G401 (cell line): ENCODE data around the gene ARRDC3. TPM values are rescaled to one million over a fixed set of nuclear protein-coding genes. Genes with fewer than 3 reads are reported as not detected.
"Not testable (repeated sequence)": the region's sequence is repeated elsewhere in the genome, so short reads cannot be mapped to it uniquely, and the experiment has no call there.

Source experiments
- DNase-seq: peaks from one replicate; pipeline ENCODE4 v3.0.0-alpha.2; 2015; ENCODE audit warnings: low spot score
- in situ Hi-C: cut with HindIII; loops from 2 replicates; pipeline ENCODE4 v1.10.0; 2016; ENCODE audit warnings: low sequenced_read_pairs, mixed read lengths
- total RNA-seq: library from RNA; depleted of rRNA; stranded (reverse); fragments of >200 nt; shearing (Covaris generic); gene quantifications from 2 replicates; pipeline ENCODE4 v1.2.3, GENCODE V29; 2014; rRNA removed

Gene ARRDC3
- 10.8 and 18.5 TPM in 2 replicates for total RNA-seq

DNA sequence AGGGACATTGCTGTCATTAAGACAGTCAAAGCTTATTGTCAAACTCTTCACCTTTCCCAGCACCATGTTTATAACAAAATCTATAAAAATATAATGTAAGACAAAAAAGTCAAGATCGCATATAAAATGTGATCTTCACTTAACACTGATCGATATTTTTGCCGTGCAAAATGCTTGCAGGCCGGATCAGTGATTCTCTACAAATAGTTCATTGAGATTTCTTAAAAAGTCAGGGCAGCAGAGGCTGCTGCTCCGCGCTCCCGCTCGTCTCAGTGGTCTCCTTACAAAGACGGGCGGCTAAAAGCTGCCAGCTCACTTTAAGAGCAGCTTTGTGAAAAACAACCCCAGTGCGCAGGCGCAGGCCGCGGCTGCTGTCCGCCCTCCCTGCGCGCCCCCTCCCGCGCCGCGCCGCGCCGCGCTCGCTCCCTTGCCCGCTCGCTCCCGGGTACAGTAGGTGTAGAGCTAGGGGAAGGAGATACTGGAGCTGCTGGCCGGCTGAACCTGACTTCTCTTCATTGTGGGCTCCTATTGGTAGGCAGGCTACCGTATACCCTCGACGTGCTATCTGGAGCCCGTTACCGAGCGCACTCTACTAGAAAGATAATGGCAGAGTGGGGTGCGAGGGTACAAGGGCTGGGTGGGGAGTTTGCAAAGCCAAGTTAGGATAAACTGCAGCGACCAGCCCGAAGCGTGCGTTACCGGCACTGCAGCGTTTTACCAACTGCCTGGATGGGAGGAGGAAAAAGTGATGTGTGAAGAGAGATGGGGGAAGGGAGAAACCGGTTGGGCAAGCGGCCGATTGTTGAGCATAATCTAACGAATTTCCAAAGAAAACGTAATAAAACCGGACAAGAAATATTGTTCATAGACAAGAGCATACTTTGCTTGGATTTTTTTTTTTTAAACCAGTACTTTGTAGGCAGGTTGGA is at the start of gene ARRDC3:
Gene ARRDC3 (minus strand): TSS at position 291 of the 929 bp plus-strand sequence. CDS start 225 bp downstream, at position 66.
- in situ Hi-C loops = no loop called here
- peak; percentile 96 for DNase-seq

DNA sequence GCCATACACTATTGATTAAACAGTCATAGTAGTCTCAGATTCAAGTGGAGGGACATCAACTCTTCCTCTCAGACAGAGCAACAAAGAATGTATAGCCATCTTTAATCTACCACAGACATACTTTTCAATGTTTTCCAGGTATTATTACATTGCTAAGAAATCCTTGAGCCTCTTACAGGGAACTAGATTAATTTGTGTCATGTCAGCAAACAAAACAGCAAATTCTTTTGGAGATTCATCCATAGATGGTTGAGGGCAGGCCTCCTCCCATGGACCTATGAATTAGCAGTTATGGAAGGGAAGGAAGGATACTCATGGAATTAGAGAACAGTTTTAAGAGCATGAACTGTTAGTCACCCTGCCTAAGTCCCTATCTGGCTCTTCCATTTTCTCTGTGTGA is 47.8 kb upstream of the ARRDC3 start:
- in situ Hi-C loops = no loop called here
- no peak for DNase-seq

GRCh38 chr5:91424638-91425436 is 41.7 kb upstream of the ARRDC3 start:
- no peak for DNase-seq
- in situ Hi-C loops = no loop called here

- in situ Hi-C loops = no loop called here
Measured at GRCh38 chr5:91423871-91424270, 40.8 kb upstream of the ARRDC3 start.

GRCh38 chr5:91420879-91421278 is 37.8 kb upstream of the ARRDC3 start:
- no peak for DNase-seq
- in situ Hi-C loops = no loop called here

More at GRCh38 chr5:91423871-91424270, 40.8 kb upstream of the ARRDC3 start:
- no peak for DNase-seq

DNA sequence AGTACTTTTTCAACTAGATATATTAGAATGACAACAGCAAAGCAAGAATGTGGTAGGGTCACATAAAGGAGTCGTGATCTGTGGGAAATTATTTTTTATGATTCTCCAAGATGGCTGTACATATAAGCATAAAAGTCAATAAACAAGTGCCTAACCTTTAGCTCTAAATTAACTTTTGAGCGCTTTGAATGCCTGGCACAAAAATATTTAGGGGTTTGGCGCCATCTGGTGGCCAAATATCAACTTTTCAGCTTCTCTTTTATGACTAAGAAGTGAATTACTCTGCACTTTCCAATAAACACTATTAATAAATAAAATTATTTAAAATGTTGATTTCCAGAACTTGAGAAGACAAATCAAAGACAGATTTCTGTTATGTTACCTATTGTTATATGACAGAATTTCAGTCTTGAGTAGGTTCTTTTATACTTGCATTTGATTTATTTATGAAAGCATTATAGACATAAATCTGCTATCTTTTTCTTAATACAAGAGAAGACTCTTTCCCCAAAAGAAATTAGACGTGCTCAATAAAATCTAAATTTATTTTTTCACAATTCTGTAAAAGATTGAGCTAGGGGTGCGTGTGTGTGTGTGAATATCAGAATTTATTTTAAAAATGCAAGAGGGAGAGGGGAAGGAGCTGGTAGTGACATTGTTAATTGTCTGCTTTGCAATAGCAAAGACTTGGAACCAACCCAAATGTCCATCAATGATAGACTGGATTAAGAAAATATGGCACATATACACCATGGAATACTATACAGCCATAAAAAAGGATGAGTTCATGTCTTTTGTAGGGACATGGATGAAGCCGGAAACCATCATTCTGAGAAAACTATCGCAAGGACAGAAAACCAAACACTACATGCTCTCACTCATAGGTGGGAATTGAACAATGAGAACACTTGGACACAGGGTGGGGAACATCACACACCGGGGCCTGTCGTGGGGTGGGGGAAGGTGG is 36.7 kb upstream of the ARRDC3 start:
- peak; percentile 67 for DNase-seq
- in situ Hi-C loops = no loop called here

DNA sequence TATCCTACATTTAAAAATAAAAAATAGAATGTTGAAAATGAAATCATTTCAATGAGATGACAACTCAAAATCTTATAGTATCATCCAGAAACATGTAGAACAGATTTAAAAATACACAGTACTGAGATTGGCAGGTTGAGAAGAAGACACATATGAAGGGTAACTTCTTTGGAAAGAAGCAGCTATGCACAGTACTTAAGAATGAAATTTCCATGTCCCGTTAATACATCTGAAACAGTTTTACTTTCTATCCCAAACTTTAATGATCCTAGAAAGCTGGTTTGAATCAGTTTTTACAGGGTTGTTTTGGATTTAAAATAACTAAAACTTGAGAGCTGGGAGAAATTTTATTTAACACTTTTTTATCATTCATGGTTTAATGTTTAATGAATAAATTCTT is 36.0 kb upstream of the ARRDC3 start:
- in situ Hi-C loops = no loop called here

GRCh38 chr5:91418158-91418557 is 35.0 kb upstream of the ARRDC3 start:
- no peak for DNase-seq
- in situ Hi-C loops = no loop called here

More for the DNA sequence above, 36.0 kb upstream of the ARRDC3 start:
- no peak for DNase-seq

DNA sequence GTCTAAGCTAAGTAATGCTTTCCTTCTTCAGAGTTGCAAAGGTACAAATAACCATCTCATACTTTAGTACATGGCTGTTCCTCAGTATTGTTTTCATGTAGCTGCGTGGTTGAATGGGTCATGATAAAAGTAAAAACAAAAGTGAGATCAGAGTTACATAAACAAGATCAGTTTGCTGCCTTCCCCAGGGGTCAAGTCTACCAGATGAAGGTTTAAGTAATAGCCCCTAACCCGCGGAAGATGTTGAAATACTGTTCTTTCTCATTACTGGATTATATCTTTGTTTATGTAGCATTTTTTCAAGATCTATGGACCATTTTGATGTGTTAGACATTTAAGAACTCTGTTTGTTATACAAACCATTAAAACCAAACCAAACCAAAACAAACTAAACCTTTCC is 34.1 kb upstream of the ARRDC3 start:
- DNase-seq = no peak
- in situ Hi-C loops = no loop called here

- no peak for DNase-seq
- in situ Hi-C loops = no loop called here
Measured at GRCh38 chr5:91416491-91416890, 33.4 kb upstream of the ARRDC3 start.

GRCh38 chr5:91409304-91409703 is 26.2 kb upstream of the ARRDC3 start:
- DNase-seq = no peak
- in situ Hi-C loops = no loop called here

GRCh38 chr5:91408710-91409109 is 25.6 kb upstream of the ARRDC3 start:
- no peak for DNase-seq

DNA sequence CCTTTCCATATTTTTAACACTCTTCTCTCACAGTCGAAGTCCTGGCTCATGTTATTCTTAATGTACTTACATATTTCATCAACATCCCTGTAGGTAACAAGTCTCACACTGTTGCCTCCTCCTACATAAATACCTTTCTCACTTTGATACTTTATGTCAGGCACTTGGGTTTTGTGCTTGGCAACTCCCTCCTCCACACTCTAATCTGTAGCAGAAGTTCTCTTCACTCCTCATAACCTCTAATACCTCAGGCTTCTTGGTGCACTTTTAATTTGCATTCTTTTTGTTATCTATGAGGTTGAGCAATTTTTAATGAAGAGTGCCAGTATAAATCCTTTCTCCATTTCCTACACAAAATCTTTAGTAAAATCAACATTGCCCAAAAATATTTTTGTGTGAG is 24.1 kb upstream of the ARRDC3 start:
- in situ Hi-C loops = no loop called here
- no peak for DNase-seq

More at GRCh38 chr5:91408710-91409109, 25.6 kb upstream of the ARRDC3 start:
- in situ Hi-C loops = no loop called here

DNA sequence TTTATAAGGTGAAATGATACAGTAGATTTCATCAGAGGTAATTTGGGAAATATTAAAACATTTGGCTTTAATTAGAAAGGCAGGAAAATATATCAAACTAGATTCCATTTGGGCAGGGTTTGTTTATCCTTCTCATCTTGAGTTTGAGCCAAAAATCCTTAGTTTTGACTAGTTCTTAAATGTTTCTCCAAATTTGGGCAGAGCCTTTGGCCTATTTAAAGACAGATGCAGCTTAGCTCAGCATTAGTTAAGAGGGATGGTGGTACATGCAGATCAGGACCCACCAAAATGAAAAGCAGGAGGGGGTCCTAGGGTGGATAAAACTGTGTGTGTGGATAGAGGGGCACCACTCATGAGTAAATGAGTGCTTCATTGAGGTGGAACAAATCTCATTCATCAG is 20.3 kb upstream of the ARRDC3 start:
- no peak for DNase-seq
- in situ Hi-C loops = no loop called here

DNA sequence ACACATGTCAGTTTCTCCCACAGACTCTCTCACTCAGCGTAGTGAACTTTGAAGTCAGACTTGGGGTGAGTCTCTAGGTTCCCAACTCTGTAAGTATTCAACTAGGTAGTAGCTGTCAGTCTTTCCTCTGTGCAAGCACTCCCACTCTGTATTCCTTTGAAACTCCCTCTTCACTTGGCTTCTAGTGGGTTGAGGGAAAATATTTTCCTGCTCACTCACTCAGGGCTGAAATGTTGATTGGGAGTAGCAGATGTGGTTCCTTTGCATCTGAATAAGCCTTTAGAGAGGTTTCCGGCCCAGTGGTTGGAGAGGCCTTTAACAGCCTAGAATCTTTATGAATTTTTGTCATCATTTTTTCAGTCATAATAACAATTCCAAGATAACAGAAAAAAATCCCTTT is 18.1 kb upstream of the ARRDC3 start:
- in situ Hi-C loops = no loop called here
- DNase-seq = no peak

- in situ Hi-C loops = no loop called here
- no peak for DNase-seq
Measured at GRCh38 chr5:91397791-91398190, 14.7 kb upstream of the ARRDC3 start.

GRCh38 chr5:91390268-91390667 is 7.2 kb upstream of the ARRDC3 start:
- in situ Hi-C loops = no loop called here
- no peak for DNase-seq

DNA sequence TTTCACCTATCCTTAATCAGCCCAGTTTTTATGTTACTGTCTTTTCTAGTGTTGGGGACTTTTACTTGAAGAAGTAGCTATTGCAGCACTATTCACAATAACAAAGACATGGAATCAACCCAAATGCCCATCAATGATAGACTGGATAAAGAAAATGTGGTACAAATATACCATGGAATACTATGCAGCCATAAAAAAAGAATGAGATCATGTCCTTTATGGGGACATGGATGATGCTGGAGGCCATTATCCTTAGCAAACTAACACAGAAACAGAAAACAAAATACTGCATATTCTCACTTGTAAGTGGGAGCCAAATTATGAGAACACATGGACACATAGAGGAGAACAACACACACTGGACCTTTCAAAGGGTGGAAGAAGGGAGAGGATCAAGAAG is 6.4 kb upstream of the ARRDC3 start:
- in situ Hi-C loops, DNase-seq: not testable (repeated sequence)

DNA sequence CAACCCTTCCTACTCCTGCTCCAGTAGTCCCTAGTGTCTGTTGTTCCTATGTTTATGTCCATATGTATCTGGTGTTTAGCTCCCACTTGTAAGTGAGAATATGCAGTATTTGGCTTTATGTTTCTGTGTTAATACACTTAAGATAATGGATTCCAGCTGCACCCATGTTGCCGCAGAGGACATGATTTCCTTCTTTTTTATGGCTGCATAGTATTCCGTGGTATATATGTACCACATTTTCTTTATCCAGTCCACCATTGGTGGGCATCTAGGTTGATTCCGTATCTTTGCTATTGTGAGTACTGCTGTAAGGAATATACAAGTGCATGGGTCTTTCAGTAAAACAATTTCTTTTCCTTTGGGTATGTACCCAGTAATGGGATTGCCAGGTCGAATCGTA is 5.2 kb upstream of the ARRDC3 start:
- DNase-seq = no peak
- in situ Hi-C loops = no loop called here
